T-helper 2 cell treated with Interferon-gamma antibody and Interleukin-4, amounts not matched to agents 5 μg/mL and 100 μg/mL, for 36 hours (primary cell): ENCODE data around the gene FASN.
A peak's percentile ranks its signal among the peaks of the same experiment; 100 is the strongest.

Source experiments
- DNase-seq: peaks from one replicate; pipeline ENCODE4 v3.0.0; 2021; ENCODE audit warnings: low spot score
- H3K27ac Mint-ChIP-seq: one replicate; pipeline ENCODE4 v1.8.0; 2021; ENCODE audit warnings: mild to moderate bottlenecking, mixed read lengths
- H3K27me3 Mint-ChIP-seq: one replicate; pipeline ENCODE4 v1.8.0; 2021; ENCODE audit warnings: low read depth, mixed read lengths
- H3K36me3 Mint-ChIP-seq: one replicate; pipeline ENCODE4 v1.8.0; 2021; ENCODE audit warnings: low read depth, mixed read lengths
- H3K4me1 Mint-ChIP-seq: one replicate; pipeline ENCODE4 v1.8.0; 2021; ENCODE audit warnings: low read depth, mixed read lengths
- H3K4me3 Mint-ChIP-seq: one replicate; pipeline ENCODE4 v1.8.0; 2022; ENCODE audit warnings: mild to moderate bottlenecking, moderate library complexity, mixed read lengths
- H3K9me3 Mint-ChIP-seq: one replicate; pipeline ENCODE4 v1.8.0; 2021; ENCODE audit warnings: mixed read lengths

FASN gene

GRCh38 chr17:82124101-82124500, 26.1 kb upstream of the FASN start:
- H3K4me1 Mint-ChIP-seq: peaks cover 40% of the 10 kb centered on the region

GRCh38 chr17:82121660-82122629, 23.9 kb upstream of the FASN start:
- Mint-ChIP-seq H3K27me3 (no peaks in the 10 kb centered on the region), H3K36me3 (peaks cover 11% of the 10 kb centered on the region), H3K4me1 (peaks cover 31% of the 10 kb centered on the region), H3K27ac (peak overlapping the region; percentile 59), H3K4me3 (no peak overlapping the region), H3K9me3 (no peaks in the 10 kb centered on the region)
- DNase-seq: no peak

More at GRCh38 chr17:82124101-82124500, 26.1 kb upstream of the FASN start:
- DNase-seq: no peak
- Mint-ChIP-seq H3K27me3 (no peaks in the 10 kb centered on the region), H3K4me3 (no peak overlapping the region), H3K27ac (no peak overlapping the region), H3K9me3 (no peaks in the 10 kb centered on the region), H3K36me3 (peaks cover 11% of the 10 kb centered on the region)

GRCh38 chr17:82121246-82121645, 23.2 kb upstream of the FASN start:
- Mint-ChIP-seq H3K9me3 (no peaks in the 10 kb centered on the region), H3K27ac (no peak overlapping the region), H3K36me3 (peaks cover 11% of the 10 kb centered on the region), H3K4me3 (no peak overlapping the region), H3K27me3 (no peaks in the 10 kb centered on the region), H3K4me1 (peaks cover 24% of the 10 kb centered on the region)
- no peak for DNase-seq

- no peak for DNase-seq
- H3K9me3 Mint-ChIP-seq: no peaks in the 10 kb centered on the region
- H3K27ac Mint-ChIP-seq: no peak overlapping the region
- H3K27me3 Mint-ChIP-seq: no peaks in the 10 kb centered on the region
- H3K36me3 Mint-ChIP-seq: peaks cover 8% of the 10 kb centered on the region
- peaks cover 18% of the 10 kb centered on the region for H3K4me1 Mint-ChIP-seq
- no peak overlapping the region for H3K4me3 Mint-ChIP-seq
Observed at GRCh38 chr17:82120148-82120547, 22.1 kb upstream of the FASN start.

- Mint-ChIP-seq H3K36me3 (peaks cover 6% of the 10 kb centered on the region), H3K27ac (no peak overlapping the region), H3K9me3 (no peaks in the 10 kb centered on the region), H3K4me1 (peaks cover 18% of the 10 kb centered on the region), H3K27me3 (no peaks in the 10 kb centered on the region), H3K4me3 (no peak overlapping the region)
- DNase-seq: no peak
Observed at GRCh38 chr17:82118815-82119380, 20.9 kb upstream of the FASN start.

GRCh38 chr17:82118168-82118814, 20.3 kb upstream of the FASN start:
- H3K4me3 Mint-ChIP-seq: no peak overlapping the region
- H3K4me1 Mint-ChIP-seq: peaks cover 18% of the 10 kb centered on the region
- H3K27me3 Mint-ChIP-seq: no peaks in the 10 kb centered on the region
- H3K36me3 Mint-ChIP-seq: peaks cover 4% of the 10 kb centered on the region
- no peak for DNase-seq
- H3K27ac Mint-ChIP-seq: no peak overlapping the region
- H3K9me3 Mint-ChIP-seq: no peaks in the 10 kb centered on the region

- H3K9me3 Mint-ChIP-seq: no peaks in the 10 kb centered on the region
- H3K4me1 Mint-ChIP-seq: peaks cover 18% of the 10 kb centered on the region
- DNase-seq: no peak
- peaks cover 1% of the 10 kb centered on the region for H3K36me3 Mint-ChIP-seq
- no peaks in the 10 kb centered on the region for H3K27me3 Mint-ChIP-seq
- H3K27ac Mint-ChIP-seq: no peak overlapping the region
- no peak overlapping the region for H3K4me3 Mint-ChIP-seq
Observed at GRCh38 chr17:82117139-82118090, 19.4 kb upstream of the FASN start.

GRCh38 chr17:82116246-82116645, 18.2 kb upstream of the FASN start:
- Mint-ChIP-seq H3K27ac (no peak overlapping the region), H3K9me3 (no peaks in the 10 kb centered on the region), H3K36me3 (peaks cover 1% of the 10 kb centered on the region), H3K4me1 (peaks cover 11% of the 10 kb centered on the region), H3K27me3 (no peaks in the 10 kb centered on the region), H3K4me3 (no peak overlapping the region)
- DNase-seq: no peak

- peaks cover 1% of the 10 kb centered on the region for H3K36me3 Mint-ChIP-seq
- H3K4me3 Mint-ChIP-seq: no peak overlapping the region
- peaks cover 6% of the 10 kb centered on the region for H3K4me1 Mint-ChIP-seq
- DNase-seq: no peak
- H3K27ac Mint-ChIP-seq: no peak overlapping the region
- H3K27me3 Mint-ChIP-seq: no peaks in the 10 kb centered on the region
- no peaks in the 10 kb centered on the region for H3K9me3 Mint-ChIP-seq
Observed at GRCh38 chr17:82114872-82115271, 16.8 kb upstream of the FASN start.

- no peaks in the 10 kb centered on the region for H3K9me3 Mint-ChIP-seq
- no peaks in the 10 kb centered on the region for H3K27me3 Mint-ChIP-seq
- H3K36me3 Mint-ChIP-seq: peaks cover 1% of the 10 kb centered on the region
- no peak overlapping the region for H3K4me3 Mint-ChIP-seq
- DNase-seq: no peak
- peaks cover 3% of the 10 kb centered on the region for H3K4me1 Mint-ChIP-seq
- H3K27ac Mint-ChIP-seq: no peak overlapping the region
Observed at GRCh38 chr17:82114447-82114846, 16.4 kb upstream of the FASN start.

GRCh38 chr17:82113941-82114340, 15.9 kb upstream of the FASN start:
- Mint-ChIP-seq H3K36me3 (peaks cover 1% of the 10 kb centered on the region), H3K9me3 (no peaks in the 10 kb centered on the region), H3K27ac (no peak overlapping the region), H3K4me3 (no peak overlapping the region), H3K4me1 (peaks cover 2% of the 10 kb centered on the region), H3K27me3 (no peaks in the 10 kb centered on the region)
- DNase-seq: no peak

- DNase-seq: no peak
- Mint-ChIP-seq H3K4me1 (peaks cover 3% of the 10 kb centered on the region), H3K27me3 (no peaks in the 10 kb centered on the region), H3K27ac (no peak overlapping the region), H3K36me3 (peaks cover 1% of the 10 kb centered on the region), H3K9me3 (no peaks in the 10 kb centered on the region), H3K4me3 (no peak overlapping the region)
Observed at GRCh38 chr17:82113422-82113821, 15.4 kb upstream of the FASN start.

- Mint-ChIP-seq H3K27me3 (no peaks in the 10 kb centered on the region), H3K27ac (no peak overlapping the region), H3K9me3 (no peaks in the 10 kb centered on the region), H3K36me3 (peaks cover 1% of the 10 kb centered on the region), H3K4me1 (peaks cover 3% of the 10 kb centered on the region), H3K4me3 (no peak overlapping the region)
- no peak for DNase-seq
Observed at GRCh38 chr17:82112914-82113311, 14.9 kb upstream of the FASN start.
